ENCODE data around the gene SAP30L. TPM values are rescaled to one million over a fixed set of nuclear protein-coding genes. Genes with fewer than 3 reads are reported as not detected.

The SAP30L gene
- total and polyA plus RNA-seq, 2 experiments from 2014 or later: 21.4 to 29.3 TPM

DNA sequence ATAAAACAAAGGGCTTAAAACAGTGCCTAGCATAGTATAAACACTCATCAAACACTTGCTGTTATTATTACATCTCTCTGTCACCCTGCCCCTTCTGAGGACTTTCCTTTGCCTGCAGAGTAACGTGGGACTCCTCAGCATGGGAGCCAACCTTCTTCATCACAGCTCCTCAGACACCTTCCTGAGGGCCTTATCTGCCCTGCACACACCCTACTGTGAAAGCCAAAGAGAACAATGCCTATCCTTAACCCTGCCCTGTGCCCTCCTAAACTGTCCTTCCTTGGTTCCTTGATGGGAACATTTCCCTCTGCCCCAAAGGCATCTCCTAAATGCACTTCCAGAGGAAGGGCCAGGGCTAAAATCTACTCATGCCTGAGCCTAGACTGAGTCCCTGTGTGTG lies 52.8 kb downstream of the SAP30L start (continued):
- TF ChIP-seq, protein P1, sequence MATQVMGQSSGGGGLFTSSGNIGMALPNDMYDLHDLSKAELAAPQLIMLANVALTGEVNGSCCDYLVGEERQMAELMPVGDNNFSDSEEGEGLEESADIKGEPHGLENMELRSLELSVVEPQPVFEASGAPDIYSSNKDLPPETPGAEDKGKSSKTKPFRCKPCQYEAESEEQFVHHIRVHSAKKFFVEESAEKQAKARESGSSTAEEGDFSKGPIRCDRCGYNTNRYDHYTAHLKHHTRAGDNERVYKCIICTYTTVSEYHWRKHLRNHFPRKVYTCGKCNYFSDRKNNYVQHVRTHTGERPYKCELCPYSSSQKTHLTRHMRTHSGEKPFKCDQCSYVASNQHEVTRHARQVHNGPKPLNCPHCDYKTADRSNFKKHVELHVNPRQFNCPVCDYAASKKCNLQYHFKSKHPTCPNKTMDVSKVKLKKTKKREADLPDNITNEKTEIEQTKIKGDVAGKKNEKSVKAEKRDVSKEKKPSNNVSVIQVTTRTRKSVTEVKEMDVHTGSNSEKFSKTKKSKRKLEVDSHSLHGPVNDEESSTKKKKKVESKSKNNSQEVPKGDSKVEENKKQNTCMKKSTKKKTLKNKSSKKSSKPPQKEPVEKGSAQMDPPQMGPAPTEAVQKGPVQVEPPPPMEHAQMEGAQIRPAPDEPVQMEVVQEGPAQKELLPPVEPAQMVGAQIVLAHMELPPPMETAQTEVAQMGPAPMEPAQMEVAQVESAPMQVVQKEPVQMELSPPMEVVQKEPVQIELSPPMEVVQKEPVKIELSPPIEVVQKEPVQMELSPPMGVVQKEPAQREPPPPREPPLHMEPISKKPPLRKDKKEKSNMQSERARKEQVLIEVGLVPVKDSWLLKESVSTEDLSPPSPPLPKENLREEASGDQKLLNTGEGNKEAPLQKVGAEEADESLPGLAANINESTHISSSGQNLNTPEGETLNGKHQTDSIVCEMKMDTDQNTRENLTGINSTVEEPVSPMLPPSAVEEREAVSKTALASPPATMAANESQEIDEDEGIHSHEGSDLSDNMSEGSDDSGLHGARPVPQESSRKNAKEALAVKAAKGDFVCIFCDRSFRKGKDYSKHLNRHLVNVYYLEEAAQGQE (IDR thresholded peaks at IDR 0.05; ENCODE audit: unreplicated experiment): no peak
- no peak for TF ChIP-seq ZNF114 (CRISPR knock-in tag; IDR thresholded peaks at IDR 0.05)
- no peak for TF ChIP-seq NANOG (IDR thresholded peaks at IDR 0.05; ENCODE audit: borderline replicate concordance)
- no peak for TF ChIP-seq ZNF331 (CRISPR knock-in tag; IDR thresholded peaks at IDR 0.05; ENCODE audit: low read depth)

DNA sequence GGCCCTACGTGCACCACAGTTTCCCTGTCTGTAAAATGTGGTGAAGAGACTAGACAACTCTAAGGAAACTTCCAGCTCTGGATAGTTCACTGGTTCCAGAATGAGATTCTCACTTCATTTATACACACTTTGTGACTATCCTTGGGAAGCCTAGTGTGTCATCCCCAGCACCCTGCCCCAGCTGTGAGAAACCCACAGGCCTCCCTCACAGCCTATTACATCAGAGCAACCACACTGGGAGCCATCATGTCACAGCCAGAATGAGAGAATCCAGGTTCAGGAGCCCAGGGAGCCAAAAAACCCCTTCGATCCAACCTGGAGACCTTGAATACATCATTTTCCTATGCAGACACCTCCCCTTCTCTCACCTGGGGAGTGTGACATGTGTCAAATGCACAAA lies 53.2 kb downstream of the SAP30L start:
- H3K79me2 ChIP-seq (replicated peaks; ENCODE audit: insufficient read depth): no peaks in the 10 kb centered on the region
- ATAC-seq (no peak), DNase-seq (ENCODE audit: low spot score) (no peak)
- no peak overlapping the region for H3K27ac ChIP-seq (ENCODE audit: low read depth)
- no peak overlapping the region for H2AFZ ChIP-seq
- no peaks in the 10 kb centered on the region for H3K9me2 ChIP-seq (ENCODE audit: insufficient read depth)
- Mint-ChIP-seq H3K4me1 (peaks cover 9% of the 10 kb centered on the region; the same call in 2 of the 3 replicates), H3K36me3 (ENCODE audit: low read depth) (no peaks in the 10 kb centered on the region), H3K9me3 (no peaks in the 10 kb centered on the region), H3K4me3 (no peak overlapping the region), H3K27ac (no peak overlapping the region), H3K27me3 (ENCODE audit: insufficient read depth, low read depth, poor library complexity) (peaks cover 3% of the 10 kb centered on the region)
- H3K36me3 ChIP-seq (ENCODE audit: insufficient read depth): no peaks in the 10 kb centered on the region
- H3K27me3 ChIP-seq (ENCODE audit: insufficient read depth): peaks cover 6% of the 10 kb centered on the region
- no peaks in the 10 kb centered on the region for H3F3A ChIP-seq (replicated peaks; ENCODE audit: low read depth)
- peaks cover 3% of the 10 kb centered on the region for H3K4me1 ChIP-seq (ENCODE audit: insufficient read depth)
- H4K20me1 ChIP-seq (replicated peaks; ENCODE audit: insufficient read depth): no peaks in the 10 kb centered on the region
- no peak overlapping the region for H3K4me2 ChIP-seq
- H3K4me3 ChIP-seq: no peak overlapping the region
- TF ChIP-seq EZH2 (IDR thresholded peaks at IDR 0.05; ENCODE audit: low read depth, unreplicated experiment) (no peak), JUNB (IDR thresholded peaks at IDR 0.05; ENCODE audit: unreplicated experiment) (no peak), EZH2phosphoT487 (IDR thresholded peaks at IDR 0.05; ENCODE audit: unreplicated experiment) (no peak)
- TF ChIP-seq, protein P2, sequence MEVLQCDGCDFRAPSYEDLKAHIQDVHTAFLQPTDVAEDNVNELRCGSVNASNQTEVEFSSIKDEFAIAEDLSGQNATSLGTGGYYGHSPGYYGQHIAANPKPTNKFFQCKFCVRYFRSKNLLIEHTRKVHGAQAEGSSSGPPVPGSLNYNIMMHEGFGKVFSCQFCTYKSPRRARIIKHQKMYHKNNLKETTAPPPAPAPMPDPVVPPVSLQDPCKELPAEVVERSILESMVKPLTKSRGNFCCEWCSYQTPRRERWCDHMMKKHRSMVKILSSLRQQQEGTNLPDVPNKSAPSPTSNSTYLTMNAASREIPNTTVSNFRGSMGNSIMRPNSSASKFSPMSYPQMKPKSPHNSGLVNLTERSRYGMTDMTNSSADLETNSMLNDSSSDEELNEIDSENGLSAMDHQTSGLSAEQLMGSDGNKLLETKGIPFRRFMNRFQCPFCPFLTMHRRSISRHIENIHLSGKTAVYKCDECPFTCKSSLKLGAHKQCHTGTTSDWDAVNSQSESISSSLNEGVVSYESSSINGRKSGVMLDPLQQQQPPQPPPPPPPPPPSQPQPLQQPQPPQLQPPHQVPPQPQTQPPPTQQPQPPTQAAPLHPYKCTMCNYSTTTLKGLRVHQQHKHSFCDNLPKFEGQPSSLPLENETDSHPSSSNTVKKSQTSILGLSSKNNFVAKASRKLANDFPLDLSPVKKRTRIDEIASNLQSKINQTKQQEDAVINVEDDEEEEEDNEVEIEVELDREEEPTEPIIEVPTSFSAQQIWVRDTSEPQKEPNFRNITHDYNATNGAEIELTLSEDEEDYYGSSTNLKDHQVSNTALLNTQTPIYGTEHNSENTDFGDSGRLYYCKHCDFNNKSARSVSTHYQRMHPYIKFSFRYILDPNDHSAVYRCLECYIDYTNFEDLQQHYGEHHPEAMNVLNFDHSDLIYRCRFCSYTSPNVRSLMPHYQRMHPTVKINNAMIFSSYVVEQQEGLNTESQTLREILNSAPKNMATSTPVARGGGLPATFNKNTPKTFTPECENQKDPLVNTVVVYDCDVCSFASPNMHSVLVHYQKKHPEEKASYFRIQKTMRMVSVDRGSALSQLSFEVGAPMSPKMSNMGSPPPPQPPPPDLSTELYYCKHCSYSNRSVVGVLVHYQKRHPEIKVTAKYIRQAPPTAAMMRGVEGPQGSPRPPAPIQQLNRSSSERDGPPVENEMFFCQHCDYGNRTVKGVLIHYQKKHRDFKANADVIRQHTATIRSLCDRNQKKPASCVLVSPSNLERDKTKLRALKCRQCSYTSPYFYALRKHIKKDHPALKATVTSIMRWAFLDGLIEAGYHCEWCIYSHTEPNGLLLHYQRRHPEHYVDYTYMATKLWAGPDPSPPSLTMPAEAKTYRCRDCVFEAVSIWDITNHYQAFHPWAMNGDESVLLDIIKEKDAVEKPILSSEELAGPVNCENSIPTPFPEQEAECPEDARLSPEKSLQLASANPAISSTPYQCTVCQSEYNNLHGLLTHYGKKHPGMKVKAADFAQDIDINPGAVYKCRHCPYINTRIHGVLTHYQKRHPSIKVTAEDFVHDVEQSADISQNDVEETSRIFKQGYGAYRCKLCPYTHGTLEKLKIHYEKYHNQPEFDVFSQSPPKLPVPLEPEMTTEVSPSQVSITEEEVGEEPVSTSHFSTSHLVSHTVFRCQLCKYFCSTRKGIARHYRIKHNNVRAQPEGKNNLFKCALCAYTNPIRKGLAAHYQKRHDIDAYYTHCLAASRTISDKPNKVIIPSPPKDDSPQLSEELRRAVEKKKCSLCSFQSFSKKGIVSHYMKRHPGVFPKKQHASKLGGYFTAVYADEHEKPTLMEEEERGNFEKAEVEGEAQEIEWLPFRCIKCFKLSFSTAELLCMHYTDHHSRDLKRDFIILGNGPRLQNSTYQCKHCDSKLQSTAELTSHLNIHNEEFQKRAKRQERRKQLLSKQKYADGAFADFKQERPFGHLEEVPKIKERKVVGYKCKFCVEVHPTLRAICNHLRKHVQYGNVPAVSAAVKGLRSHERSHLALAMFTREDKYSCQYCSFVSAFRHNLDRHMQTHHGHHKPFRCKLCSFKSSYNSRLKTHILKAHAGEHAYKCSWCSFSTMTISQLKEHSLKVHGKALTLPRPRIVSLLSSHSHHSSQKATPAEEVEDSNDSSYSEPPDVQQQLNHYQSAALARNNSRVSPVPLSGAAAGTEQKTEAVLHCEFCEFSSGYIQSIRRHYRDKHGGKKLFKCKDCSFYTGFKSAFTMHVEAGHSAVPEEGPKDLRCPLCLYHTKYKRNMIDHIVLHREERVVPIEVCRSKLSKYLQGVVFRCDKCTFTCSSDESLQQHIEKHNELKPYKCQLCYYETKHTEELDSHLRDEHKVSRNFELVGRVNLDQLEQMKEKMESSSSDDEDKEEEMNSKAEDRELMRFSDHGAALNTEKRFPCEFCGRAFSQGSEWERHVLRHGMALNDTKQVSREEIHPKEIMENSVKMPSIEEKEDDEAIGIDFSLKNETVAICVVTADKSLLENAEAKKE (CRISPR knock-in tag; IDR thresholded peaks at IDR 0.05): no peak
- TF ChIP-seq, protein P3, sequence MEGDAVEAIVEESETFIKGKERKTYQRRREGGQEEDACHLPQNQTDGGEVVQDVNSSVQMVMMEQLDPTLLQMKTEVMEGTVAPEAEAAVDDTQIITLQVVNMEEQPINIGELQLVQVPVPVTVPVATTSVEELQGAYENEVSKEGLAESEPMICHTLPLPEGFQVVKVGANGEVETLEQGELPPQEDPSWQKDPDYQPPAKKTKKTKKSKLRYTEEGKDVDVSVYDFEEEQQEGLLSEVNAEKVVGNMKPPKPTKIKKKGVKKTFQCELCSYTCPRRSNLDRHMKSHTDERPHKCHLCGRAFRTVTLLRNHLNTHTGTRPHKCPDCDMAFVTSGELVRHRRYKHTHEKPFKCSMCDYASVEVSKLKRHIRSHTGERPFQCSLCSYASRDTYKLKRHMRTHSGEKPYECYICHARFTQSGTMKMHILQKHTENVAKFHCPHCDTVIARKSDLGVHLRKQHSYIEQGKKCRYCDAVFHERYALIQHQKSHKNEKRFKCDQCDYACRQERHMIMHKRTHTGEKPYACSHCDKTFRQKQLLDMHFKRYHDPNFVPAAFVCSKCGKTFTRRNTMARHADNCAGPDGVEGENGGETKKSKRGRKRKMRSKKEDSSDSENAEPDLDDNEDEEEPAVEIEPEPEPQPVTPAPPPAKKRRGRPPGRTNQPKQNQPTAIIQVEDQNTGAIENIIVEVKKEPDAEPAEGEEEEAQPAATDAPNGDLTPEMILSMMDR (conservative IDR thresholded peaks at IDR 0.05; ENCODE audit: low read depth in 2 of 2): no peak
- TF ChIP-seq, protein P1 (IDR thresholded peaks at IDR 0.05; ENCODE audit: unreplicated experiment): no peak
